Mucosa of gallbladder (tissue), 1 donor: ENCODE data around the gene TLL2. TPM values are rescaled to one million over a fixed set of nuclear protein-coding genes. Genes with fewer than 3 reads are reported as not detected.

ENCODE experiments used
- DNase-seq: peaks from one replicate; pipeline ENCODE4 v3.0.0-alpha.2; 2020; ENCODE audit warnings: low spot score
- total RNA-seq: library from RNA; stranded (reverse); gene quantifications from one replicate; pipeline ENCODE4 v1.2.1, GENCODE V29; 2021
- donor health status: DM: no; HTN: no; CAD: no.

TLL2 gene
- total RNA-seq, 1 donor from 2014 or later: 6.7 TPM

- no peak for DNase-seq
Measured at GRCh38 chr10:96358851-96359540, 154.7 kb downstream of the TLL2 start, which contains the start of gene OPALIN. OPALIN (minus strand) TSS chr10:96359002; CDS start chr10:96358896, 106 bp downstream.

GRCh38 chr10:96357038-96357620, 156.6 kb downstream of the TLL2 start:
- no peak for DNase-seq

GRCh38 chr10:96352582-96352981, 161.1 kb downstream of the TLL2 start:
- DNase-seq: peak; percentile 72

DNA sequence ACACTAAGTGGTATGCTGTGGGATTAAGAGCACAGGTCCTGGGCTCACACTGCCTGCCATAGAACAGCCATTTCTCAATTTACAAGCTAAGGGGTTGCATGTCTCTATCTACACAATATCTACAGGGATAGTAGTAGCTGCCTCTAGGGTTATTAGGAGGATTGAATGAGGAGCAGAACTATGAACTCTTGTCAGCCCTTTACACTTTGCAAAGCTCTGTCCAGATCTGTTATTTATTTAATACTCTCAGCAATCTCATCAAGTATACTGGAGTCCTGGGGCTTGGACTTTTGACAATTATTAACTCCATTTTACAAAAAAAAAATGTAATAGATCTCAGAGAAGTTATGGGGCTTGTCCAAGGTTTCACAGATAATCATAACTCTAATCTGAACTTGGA, 161.7 kb downstream of the TLL2 start:
- no peak for DNase-seq

DNA sequence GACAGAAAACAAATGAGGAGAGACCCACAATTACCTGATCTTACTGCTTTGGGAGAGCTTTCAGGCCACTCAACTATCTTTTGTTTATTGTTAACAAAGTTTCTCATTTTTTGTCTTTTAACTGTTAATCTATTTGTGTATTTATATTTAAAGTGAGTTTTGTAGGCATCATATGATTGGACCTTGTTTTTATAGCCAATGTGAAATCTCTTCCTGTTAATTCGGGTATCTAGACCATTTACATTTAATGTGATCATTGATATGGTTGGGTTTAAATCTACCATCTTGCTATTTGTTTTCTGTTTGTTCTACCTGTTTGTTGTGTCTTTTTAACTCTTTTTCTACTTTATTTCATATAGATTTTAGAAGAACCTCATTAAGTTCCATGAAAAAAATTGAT, 167.4 kb downstream of the TLL2 start:
- DNase-seq: no peak

GRCh38 chr10:96345222-96345621, 168.5 kb downstream of the TLL2 start:
- no peak for DNase-seq

- DNase-seq: no peak
Measured at GRCh38 chr10:96344178-96344577, 169.5 kb downstream of the TLL2 start.

- no peak for DNase-seq
Measured at GRCh38 chr10:96342402-96342801, 171.3 kb downstream of the TLL2 start.

GRCh38 chr10:96341219-96342182, 172.2 kb downstream of the TLL2 start:
- no peak for DNase-seq

DNA sequence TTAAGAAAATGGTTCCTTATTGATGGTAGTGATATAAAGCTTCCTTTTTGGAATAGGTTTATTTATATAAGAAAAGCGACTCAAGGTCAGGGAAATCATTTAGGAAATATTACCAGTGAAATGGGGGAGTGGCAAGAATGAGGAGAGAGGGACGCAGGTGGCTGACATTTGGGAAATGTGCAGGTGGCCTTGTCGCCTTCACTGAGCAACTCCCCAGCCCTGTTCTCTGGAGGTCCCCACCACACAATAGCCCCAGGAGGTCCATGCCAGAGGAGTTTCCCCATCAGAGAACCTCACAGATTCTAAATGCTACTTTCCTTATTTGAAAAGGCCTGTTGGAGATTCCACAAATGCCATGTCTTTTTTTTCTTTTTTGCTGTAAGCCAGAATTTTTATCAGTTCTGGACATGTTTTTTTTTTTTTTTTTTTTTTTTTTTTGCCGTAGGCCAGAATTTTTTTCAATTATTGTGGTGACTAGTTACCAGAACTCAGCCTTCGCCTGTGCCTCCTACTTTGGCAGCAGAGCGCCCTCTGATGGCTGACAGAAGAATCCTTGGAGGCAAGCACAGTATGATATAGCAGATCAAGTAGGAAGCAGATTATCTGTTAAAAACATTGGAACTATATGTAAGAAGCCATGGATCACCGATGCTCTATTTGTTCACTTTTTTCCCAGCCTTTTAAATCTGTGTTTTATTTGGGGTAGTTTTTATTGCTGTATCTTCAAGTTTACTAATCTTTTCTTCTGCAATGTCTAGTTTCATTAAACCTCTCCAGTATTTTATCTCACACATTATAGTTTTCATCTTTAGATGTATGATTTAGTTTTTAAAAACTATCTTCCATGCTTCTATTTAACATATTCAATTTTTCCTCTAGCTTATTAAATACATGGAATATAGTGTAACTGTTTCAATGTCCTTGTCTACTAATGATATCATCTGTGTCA, 173.5 kb downstream of the TLL2 start:
- DNase-seq: peak; percentile 61

GRCh38 chr10:96339383-96339782, 174.3 kb downstream of the TLL2 start:
- DNase-seq: no peak

- DNase-seq: no peak
Measured at GRCh38 chr10:96338279-96338925, 175.3 kb downstream of the TLL2 start.

GRCh38 chr10:96337106-96337505, 176.6 kb downstream of the TLL2 start:
- DNase-seq: no peak

DNA sequence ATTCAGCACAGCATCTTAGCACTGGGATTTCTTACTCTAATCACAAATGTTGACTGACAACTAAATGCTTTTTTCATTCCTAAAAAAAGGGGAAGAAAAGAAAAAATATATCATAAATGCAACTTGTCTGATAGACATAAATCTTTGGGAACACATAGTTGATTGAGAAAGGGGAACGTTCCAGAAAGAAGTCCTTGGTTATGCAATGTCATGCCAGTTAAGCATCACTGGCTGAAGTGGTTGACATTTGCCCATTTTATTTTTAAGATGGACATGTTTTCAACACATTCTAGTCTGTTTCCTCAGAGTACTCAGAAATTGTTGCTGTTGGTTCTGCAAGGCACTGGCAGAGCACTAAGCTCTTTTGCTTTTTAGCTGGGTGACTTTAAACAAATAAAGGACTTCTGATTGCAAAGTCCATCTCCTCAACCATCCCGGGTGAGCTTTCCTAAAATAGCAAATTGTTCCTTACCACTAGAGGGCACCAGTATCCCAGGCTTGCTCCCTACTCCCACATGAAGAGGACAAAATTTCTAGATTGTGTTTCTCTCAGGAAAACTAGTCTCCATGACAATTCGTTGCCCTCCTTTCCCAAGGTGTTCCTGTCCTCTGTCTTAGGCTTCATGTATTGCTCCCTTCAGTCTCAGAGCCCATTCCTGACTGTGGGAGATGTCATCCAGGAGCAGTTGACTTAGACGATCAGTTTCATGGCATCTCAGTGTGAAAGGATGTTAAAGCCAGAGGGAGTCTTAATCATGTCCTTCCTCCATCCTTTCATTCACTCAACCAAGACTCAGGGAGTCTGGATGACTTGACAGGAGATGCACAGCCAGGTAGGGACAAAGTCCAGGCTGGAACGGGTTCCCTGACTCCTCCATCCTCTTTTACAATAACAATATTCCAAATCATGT, 178.9 kb downstream of the TLL2 start:
- DNase-seq: peak; percentile 31

GRCh38 chr10:96333101-96333500, 180.6 kb downstream of the TLL2 start:
- DNase-seq: no peak

DNA sequence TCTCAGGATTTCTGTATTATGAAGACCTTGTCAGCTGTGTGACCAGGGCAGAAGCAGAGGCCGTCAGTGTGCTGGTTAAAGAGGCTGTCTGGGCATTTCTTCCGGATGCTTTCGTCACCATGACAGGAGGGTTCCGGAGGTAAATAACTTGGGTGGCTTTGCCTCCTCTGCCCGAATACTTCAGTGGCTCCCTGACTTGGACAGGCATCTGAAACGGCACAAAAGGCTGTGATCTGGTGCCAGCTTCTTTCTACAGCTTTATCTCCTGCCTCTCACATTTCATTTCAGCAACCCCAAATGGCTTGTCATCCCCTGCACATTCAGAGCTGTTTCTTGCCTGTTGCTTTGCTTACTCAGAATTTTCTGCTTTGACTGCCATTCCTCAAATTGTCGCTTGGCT, 186.3 kb downstream of the TLL2 start:
- DNase-seq: no peak

GRCh38 chr10:96325719-96326373, 187.9 kb downstream of the TLL2 start:
- no peak for DNase-seq

- no peak for DNase-seq
Measured at GRCh38 chr10:96324447-96324846, 189.3 kb downstream of the TLL2 start.

GRCh38 chr10:96322275-96322674, 191.5 kb downstream of the TLL2 start:
- DNase-seq: no peak
